Measurements from ENCODE around the gene OR4N5.

The OR4N5 gene

DNA sequence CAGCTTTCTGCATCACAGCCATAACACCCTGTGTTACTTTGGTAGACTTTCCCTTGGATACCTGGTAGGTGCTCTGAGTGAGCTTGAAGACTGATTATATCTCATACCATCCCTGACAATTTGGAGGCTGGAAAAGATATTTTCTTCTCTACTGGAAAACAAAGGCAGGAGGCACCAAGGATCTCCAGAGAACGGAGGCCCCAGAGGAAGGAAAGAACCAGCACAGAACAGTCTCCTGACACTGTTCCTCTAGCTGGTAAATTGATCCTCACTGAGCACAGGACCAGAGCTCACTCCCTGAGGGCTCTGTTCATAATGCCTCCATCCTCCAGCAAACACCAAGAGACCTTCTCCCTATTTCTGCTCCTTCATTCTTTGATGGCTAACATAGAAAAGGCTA is 52.0 kb downstream of the OR4N5 start, which contains the start of gene OR11G2:
Gene OR11G2 (plus strand): TSS at position 301 of the 400 bp plus-strand sequence. CDS start 6,542 bp downstream, outside the sequence.
- no peak within 1 kb of the TSS for H3K4me3 Mint-ChIP-seq
- TF ChIP-seq, protein P1, sequence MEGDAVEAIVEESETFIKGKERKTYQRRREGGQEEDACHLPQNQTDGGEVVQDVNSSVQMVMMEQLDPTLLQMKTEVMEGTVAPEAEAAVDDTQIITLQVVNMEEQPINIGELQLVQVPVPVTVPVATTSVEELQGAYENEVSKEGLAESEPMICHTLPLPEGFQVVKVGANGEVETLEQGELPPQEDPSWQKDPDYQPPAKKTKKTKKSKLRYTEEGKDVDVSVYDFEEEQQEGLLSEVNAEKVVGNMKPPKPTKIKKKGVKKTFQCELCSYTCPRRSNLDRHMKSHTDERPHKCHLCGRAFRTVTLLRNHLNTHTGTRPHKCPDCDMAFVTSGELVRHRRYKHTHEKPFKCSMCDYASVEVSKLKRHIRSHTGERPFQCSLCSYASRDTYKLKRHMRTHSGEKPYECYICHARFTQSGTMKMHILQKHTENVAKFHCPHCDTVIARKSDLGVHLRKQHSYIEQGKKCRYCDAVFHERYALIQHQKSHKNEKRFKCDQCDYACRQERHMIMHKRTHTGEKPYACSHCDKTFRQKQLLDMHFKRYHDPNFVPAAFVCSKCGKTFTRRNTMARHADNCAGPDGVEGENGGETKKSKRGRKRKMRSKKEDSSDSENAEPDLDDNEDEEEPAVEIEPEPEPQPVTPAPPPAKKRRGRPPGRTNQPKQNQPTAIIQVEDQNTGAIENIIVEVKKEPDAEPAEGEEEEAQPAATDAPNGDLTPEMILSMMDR (IDR thresholded peaks at IDR 0.05; ENCODE audit: unreplicated experiment in 3 of 3): no peak
- H3K27ac Mint-ChIP-seq: no peak within 1 kb of the TSS

DNA sequence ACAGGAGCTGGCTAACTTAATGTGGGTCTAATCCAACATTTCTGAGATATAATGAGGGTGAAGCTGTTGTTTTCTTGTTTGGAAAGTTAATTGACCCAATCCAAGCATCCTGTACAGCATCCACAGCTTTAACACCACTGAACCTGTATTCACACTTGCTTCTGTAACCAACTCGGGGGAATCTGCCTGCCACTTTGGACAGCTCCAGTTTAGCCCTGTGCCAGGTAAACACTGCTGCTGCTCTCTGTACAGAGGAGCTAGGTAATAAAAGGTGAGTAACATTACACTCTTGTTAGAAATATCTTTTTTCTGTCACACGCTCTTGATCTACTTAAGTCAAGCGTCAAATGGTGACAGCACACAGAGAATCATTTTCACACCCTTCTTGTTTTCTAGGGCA is 52.8 kb downstream of the OR4N5 start:
- Mint-ChIP-seq H3K4me1 (no peaks in the 10 kb centered on the region), H3K36me3 (ENCODE audit: low read depth) (no peaks in the 10 kb centered on the region), H3K27me3 (ENCODE audit: low read depth) (no peaks in the 10 kb centered on the region), H3K27ac (no peak overlapping the region), H3K4me3 (no peak overlapping the region), H3K9me3 (peaks cover 45% of the 10 kb centered on the region)
- TF ChIP-seq, protein P1 (IDR thresholded peaks at IDR 0.05; ENCODE audit: unreplicated experiment in 3 of 3): no peak

More for the DNA sequence above, 52.0 kb downstream of the OR4N5 start, which contains the start of gene OR11G2:
- Mint-ChIP-seq H3K36me3 (ENCODE audit: low read depth) (no peaks in the 10 kb centered on the region), H3K27me3 (ENCODE audit: low read depth) (no peaks in the 10 kb centered on the region), H3K9me3 (peaks cover 46% of the 10 kb centered on the region), H3K4me1 (no peaks in the 10 kb centered on the region)

DNA sequence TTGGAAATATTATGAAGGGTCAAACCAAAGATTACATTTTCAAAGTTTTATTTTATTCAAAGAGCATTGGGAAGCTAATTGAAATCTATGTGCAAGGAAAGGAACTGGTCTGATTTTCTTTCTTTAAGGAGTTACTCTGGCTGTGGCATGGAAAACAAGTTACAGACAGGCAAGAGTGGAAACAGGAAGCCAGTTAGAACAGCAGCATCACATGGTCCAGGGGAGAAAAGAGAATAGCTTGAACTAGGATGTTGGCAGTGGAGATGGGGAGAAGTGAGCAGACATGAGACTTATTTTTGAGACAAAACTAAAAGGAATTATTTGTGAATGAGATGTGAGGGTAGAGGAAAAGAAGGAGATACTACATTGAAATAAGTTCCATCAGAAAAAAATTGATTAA is 55.5 kb downstream of the OR4N5 start:
- H3K4me1 Mint-ChIP-seq: no peaks in the 10 kb centered on the region
- H3K4me3 Mint-ChIP-seq: no peak overlapping the region
- H3K9me3 Mint-ChIP-seq: peaks cover 42% of the 10 kb centered on the region
- TF ChIP-seq, protein P1 (IDR thresholded peaks at IDR 0.05; ENCODE audit: unreplicated experiment in 3 of 3): no peak
- H3K36me3 Mint-ChIP-seq (ENCODE audit: low read depth): no peaks in the 10 kb centered on the region
- H3K27me3 Mint-ChIP-seq (ENCODE audit: low read depth): no peaks in the 10 kb centered on the region
- H3K27ac Mint-ChIP-seq: no peak overlapping the region

Data from nephron (organoid).